ENCODE measurements around the gene PLPP1.

- TF ChIP-seq EZH2 (IDR thresholded peaks at IDR 0.05; ENCODE audit: insufficient read depth, poor library complexity, severe bottlenecking) (no peak), EZH2phosphoT487 (IDR thresholded peaks at IDR 0.05; ENCODE audit: insufficient read depth, low read depth) (no peak)
These were observed 115.5 kb downstream of the PLPP1 start for GRCh38 chr5:55418994-55419968.

All from GM23248 (cell line).